GM18873 (cell line): ENCODE results near the gene UNC13C.
"Not testable (repeated sequence)": the region's sequence is repeated elsewhere in the genome, so short reads cannot be mapped to it uniquely, and the experiment has no call there.

Experiments
- ATAC-seq: cut with Tn5 transposase; IDR thresholded peaks from one replicate; pipeline ENCODE4 v1.9.1; 2021; ENCODE audit warnings: mild to moderate bottlenecking, moderate library complexity, moderate number of reproducible peaks; ENCODE audit not compliant: unreplicated experiment, low FRiP score

UNC13C gene

GRCh38 chr15:53978253-53978906, at the start of gene UNC13C:
TSS of gene UNC13C (plus strand) at chr15:53978441. CDS start at chr15:54012904, 34,463 bp downstream.
- ATAC-seq, result no peak

- no peak for ATAC-seq
Observed at GRCh38 chr15:53936137-53936536, 42.1 kb upstream of the UNC13C start.

GRCh38 chr15:53937632-53938031, 40.6 kb upstream of the UNC13C start:
- ATAC-seq, result not testable (repeated sequence)

GRCh38 chr15:53950572-53950971, 27.7 kb upstream of the UNC13C start:
- ATAC-seq, result no peak

GRCh38 chr15:53955396-53955795, 22.8 kb upstream of the UNC13C start:
- no peak for ATAC-seq

GRCh38 chr15:53962646-53963561, 15.3 kb upstream of the UNC13C start:
- ATAC-seq, result no peak

GRCh38 chr15:53963801-53964200, 14.4 kb upstream of the UNC13C start:
- no peak for ATAC-seq

GRCh38 chr15:53974121-53974520, 4.1 kb upstream of the UNC13C start:
- no peak for ATAC-seq

GRCh38 chr15:53974813-53975212, 3.4 kb upstream of the UNC13C start:
- no peak for ATAC-seq

GRCh38 chr15:53976844-53977392, 1.3 kb upstream of the UNC13C start:
- ATAC-seq, result no peak

GRCh38 chr15:53979051-53979788, 979 bp downstream of the UNC13C start:
- ATAC-seq, result no peak

- ATAC-seq, result no peak
Observed at GRCh38 chr15:53980021-53980420, 1.8 kb downstream of the UNC13C start.

- ATAC-seq, result no peak
Observed at GRCh38 chr15:53982071-53982680, 3.9 kb downstream of the UNC13C start.

- ATAC-seq, result no peak
Observed at GRCh38 chr15:53982876-53983275, 4.6 kb downstream of the UNC13C start.

- no peak for ATAC-seq
Observed at GRCh38 chr15:53984221-53984620, 6.0 kb downstream of the UNC13C start.

- ATAC-seq, result no peak
Observed at GRCh38 chr15:53985562-53985961, 7.3 kb downstream of the UNC13C start.

GRCh38 chr15:53987480-53987879, 9.2 kb downstream of the UNC13C start:
- ATAC-seq, result no peak

GRCh38 chr15:54007256-54007655, 29.0 kb downstream of the UNC13C start:
- no peak for ATAC-seq

GRCh38 chr15:54011656-54012055, 33.4 kb downstream of the UNC13C start:
- ATAC-seq, result no peak

GRCh38 chr15:54014067-54014655, 35.9 kb downstream of the UNC13C start:
- ATAC-seq, result no peak
